GM18508 (cell line): ENCODE results near the gene GSTCD.
A peak's percentile ranks its signal among the peaks of the same experiment; 100 is the strongest.

Source experiments
- ATAC-seq: cut with Tn5 transposase; IDR thresholded peaks from one replicate; pipeline ENCODE4 v1.9.1; 2021; ENCODE audit warnings: moderate number of reproducible peaks; ENCODE audit not compliant: insufficient read depth, unreplicated experiment

Gene GSTCD

GRCh38 chr4:105859233-105859632 is 150.6 kb downstream of the GSTCD start:
- ATAC-seq, result peak; percentile 65

- ATAC-seq, result no peak
These were observed 162.4 kb downstream of the GSTCD start for GRCh38 chr4:105870963-105871362.

DNA sequence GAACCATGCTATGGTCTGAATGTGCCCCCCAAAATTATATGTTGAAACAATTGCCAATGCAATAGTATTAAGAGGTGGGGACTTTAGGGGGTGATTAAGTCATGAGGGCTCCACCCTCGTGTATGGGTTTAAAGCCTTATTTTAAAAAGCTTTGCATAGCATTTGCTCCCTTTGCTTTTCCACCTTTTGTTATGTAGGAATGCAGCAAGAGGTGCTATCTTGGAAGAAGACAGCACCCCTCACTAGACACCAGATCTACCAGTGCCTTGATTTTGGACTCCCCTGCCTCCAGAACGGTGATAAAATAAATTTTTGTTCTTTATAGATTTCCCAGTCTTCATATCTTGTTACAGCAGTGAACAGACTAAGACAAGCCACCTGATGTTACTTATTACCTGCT is 163.4 kb downstream of the GSTCD start:
- no peak for ATAC-seq

DNA sequence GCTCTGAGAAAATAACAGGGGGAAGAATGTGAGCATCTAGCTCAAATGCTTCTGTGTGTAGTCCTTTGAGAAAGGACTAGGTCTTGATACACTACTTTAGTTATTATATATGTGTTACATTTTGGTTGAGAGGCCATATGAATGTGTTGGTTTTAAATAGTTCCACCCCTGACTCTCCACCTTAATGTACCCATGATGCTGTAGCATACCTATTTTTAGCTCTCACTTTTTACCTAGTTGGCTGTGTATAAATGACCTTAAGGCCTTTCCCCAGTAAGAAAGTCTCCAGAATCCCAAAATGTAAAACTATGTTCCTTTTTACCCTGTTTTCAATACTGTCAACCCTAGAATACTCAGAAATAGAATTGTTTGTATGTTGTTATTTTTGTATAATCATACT is 166.6 kb downstream of the GSTCD start:
- ATAC-seq, result no peak

- no peak for ATAC-seq
These were observed 170.1 kb downstream of the GSTCD start for GRCh38 chr4:105878668-105879067.

- ATAC-seq, result no peak
These were observed 178.9 kb downstream of the GSTCD start for GRCh38 chr4:105887508-105887907.

GRCh38 chr4:105894660-105895582 is 186.3 kb downstream of the GSTCD start, which contains the start of gene NPNT:
NPNT (plus strand) TSS chr4:105895471; CDS start chr4:105895653, 182 bp downstream.
- no peak for ATAC-seq

- ATAC-seq, result no peak
These were observed 187.2 kb downstream of the GSTCD start for GRCh38 chr4:105895583-105896460.

DNA sequence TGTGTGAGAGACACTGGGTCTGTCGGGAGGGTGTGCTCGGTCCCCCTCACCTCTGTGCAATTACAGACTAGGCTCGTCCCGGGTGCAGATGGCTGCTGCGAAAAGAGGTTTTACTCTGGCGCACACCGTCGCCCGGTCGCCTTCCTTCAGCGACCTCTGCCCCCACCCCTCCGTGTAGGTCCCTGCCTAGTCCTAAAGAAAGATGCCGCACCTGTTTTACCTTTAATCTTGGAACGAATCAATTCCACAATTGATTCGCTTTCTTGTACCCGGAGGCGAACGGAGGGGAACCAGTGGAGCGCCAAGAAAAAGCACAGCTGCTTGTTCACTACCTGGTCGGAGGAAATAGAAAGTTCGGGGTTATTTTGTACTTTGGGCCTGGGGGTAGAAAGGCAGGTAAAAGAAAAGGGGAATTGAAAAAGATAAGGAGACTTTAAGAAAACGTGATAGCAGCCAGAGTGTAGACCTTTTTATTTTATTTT is 187.9 kb downstream of the GSTCD start:
- no peak for ATAC-seq
